Measurements from ENCODE around the gene TFAP2C.
"Not testable (repeated sequence)": the region's sequence is repeated elsewhere in the genome, so short reads cannot be mapped to it uniquely, and the experiment has no call there.

TFAP2C gene

DNA sequence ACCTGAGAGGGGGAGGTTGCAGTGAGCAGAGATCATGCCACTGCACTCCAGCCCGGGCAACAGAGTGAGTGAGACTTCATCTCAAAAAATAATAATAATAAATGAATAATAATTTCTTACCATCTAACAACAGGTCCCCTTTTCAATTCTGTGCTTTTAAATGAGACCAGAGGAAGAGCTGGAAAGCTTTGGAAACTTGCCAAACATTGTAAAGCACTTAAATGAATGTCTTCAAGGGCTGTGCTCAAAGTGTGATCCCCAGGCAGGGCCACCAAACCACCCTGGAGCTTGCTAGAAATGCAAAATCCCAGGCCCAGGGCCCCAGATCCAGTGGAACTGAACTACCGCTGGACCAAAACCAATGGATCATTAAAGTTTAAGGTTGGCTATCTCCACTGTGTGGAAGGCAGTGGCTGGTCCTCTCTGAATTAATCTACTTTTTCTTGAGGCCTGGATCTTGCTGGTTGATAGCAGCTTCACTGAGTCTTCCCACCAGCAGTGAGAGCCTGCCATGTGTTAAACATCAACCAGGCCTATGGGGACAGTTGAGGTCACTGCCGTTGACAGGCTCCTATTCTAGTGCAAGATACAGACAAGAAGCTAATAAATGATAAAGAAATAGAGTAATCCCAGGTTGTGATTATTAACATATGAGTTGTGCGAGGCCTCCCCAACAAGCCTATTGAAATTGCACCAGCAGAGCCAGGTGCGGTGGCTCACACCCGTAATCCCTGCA is 23.7 kb upstream of the TFAP2C start:
- peak; percentile 8 to 35 for DNase-seq
- TF ChIP-seq POLR2A (IDR thresholded peaks at IDR 0.05; ENCODE audit: low read length) (no peak), GATA1 (IDR thresholded peaks at IDR 0.05; ENCODE audit: low read depth, low read length) (no peak)

DNA sequence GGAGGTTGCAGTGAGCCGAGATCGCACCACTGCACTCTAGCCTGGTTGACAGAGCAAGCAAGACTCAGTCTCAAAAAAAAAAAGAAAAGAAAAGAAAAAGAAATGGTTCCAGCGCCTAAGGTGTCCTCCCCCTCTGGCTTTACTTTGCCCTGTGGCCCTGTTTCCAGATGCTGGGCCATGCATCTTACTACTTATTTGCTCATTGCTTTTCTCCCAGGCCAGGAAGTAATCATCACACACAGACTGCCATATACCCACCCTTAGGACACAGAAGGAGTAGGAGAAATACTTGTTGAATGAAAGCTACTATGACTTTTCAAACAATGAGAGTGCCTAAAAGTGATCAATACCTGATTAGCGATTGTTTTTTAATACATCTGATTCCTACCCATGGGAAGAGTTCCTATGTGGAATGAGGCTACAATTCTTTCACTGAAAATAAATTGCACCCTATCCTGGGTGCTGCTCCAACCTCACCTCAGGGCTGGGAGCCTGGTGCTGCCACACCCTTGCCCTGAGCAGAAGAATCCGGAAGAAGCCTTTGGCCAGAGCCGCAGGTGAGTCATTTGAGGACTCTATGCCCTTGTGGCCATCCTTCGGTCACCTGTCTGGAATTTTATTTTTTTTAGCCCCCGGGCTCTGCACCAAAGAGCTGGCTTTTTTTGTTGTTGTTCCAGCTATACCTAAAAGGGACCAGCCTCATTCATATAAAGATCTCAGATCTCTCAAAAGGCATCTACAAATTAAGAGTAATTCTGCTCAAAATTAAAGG is 22.7 kb upstream of the TFAP2C start:
- TF ChIP-seq GATA1 (IDR thresholded peaks at IDR 0.05; ENCODE audit: low read depth, low read length): no peak
- TF ChIP-seq POLR2A (IDR thresholded peaks at IDR 0.05; ENCODE audit: low read length): no peak
- DNase-seq: no peak

DNA sequence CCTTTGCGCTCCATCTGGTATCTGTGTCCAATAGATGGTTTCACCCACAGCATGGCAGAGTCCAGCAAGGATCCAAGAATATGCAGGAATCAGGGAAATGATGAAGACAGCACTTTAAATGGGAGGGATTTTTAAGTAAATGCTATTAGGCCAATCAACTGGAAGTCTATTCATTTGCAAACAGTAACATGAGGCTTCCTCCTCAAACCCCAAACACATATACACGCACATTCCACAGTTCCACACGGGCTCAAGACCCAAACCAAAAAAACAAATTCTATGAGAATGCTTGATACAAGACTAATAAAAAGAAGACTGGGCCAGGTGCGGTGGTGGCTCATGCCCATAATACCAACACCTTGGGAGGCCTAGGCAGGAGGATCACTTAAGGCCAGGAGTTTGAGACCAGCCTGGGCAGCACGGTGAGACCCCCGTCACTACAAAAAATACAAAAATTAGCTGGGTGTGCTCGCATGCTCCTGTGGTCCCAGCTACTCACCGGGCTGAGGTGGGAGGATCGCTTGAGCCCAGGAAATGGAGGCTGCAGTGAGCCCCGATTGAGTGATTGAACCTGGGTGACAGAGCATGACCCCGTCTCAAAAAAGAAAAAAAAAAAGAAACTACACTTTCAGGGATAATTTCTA is 21.9 kb upstream of the TFAP2C start:
- TF ChIP-seq POLR2A (IDR thresholded peaks at IDR 0.05; ENCODE audit: low read length) (no peak), GATA1 (IDR thresholded peaks at IDR 0.05; ENCODE audit: low read depth, low read length) (no peak)
- DNase-seq: no peak

DNA sequence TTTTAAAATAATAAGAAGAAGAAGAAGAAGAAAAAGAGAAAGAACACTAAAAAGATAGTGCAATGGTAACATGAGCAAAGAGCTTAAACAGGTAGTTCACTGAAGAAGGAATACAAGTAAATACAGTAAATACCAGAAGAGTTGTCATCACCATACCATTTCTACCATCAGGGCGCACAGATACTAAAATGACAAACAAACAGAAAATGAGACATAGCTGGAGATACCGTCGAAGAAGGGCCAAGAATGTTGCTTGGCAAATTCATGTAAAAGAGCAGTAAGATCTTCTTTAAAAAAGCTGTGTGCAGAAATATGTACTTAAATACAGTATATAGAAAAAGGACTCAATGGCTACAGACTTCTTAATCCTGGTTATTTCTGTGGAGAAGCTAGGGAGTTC is 20.7 kb upstream of the TFAP2C start:
- TF ChIP-seq POLR2A (IDR thresholded peaks at IDR 0.05; ENCODE audit: low read length) (no peak), GATA1 (IDR thresholded peaks at IDR 0.05; ENCODE audit: low read depth, low read length) (no peak)

DNA sequence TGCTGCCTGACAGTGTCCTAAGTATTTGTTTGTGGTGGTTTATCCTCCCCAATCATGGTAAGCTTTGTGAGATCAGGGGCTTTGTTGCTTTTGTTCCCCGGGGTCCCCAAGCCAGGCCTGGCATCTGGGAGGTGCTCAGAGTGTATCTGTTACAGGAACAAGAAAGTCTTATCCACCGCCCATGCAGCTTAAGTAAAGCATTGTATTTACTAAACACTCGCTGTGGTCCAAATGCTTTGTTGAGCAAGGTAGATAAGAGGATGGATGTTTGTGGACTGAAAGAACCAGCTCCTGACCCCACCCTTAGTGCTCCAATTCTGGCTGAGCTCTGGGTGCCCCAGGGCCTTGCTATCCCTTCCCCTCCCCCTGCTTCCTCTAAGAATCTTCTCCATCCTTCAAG is 19.8 kb upstream of the TFAP2C start:
- no peak for TF ChIP-seq POLR2A (IDR thresholded peaks at IDR 0.05; ENCODE audit: low read length)
- no peak for TF ChIP-seq GATA1 (IDR thresholded peaks at IDR 0.05; ENCODE audit: low read depth, low read length)
- DNase-seq: no peak

More for the DNA sequence above, 20.7 kb upstream of the TFAP2C start:
- no peak for DNase-seq

DNA sequence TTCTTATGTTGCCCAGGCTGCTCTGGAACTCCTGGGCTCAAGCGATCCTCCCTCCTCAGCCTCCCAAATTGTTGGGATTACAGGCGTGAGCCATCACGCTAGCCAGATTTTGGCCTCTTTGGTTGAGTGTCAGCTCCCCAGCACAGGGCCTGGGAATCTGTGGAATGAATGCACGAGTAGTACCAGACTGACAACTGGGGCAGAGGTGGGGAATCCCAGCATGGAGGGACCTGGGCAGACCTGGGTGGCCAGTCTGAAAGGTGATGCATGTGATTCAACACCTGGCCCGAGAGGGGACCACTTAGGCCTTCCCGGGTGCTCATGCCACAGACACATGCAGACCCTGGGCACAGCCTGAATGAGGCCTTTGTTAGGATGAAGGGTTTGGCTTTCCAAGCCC is 19.0 kb upstream of the TFAP2C start:
- TF ChIP-seq POLR2A (IDR thresholded peaks at IDR 0.05; ENCODE audit: low read length) (no peak), GATA1 (IDR thresholded peaks at IDR 0.05; ENCODE audit: low read depth, low read length) (no peak)
- no peak for DNase-seq

DNA sequence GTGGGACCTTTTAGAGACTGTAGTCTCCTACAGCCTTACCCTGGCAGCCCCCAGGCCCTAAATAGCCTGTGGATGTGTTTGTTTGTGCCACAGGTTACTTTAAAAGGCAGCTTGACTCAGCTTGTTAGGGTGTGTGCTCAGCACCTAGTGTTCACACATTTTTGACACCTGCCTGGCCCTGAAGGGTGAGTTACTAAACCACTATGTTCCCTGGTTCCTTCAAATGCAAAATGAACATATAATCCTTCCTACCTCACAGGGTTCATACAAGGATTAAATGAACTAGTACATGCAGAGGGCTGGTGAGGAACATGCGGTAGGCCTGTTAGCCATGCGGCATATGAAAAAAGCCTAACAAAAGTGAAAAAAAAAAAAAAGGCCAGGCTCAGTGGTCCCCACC is 14.9 kb upstream of the TFAP2C start:
- no peak for DNase-seq
- TF ChIP-seq GATA1 (IDR thresholded peaks at IDR 0.05; ENCODE audit: low read depth, low read length): no peak
- no peak for TF ChIP-seq POLR2A (IDR thresholded peaks at IDR 0.05; ENCODE audit: low read length)

DNA sequence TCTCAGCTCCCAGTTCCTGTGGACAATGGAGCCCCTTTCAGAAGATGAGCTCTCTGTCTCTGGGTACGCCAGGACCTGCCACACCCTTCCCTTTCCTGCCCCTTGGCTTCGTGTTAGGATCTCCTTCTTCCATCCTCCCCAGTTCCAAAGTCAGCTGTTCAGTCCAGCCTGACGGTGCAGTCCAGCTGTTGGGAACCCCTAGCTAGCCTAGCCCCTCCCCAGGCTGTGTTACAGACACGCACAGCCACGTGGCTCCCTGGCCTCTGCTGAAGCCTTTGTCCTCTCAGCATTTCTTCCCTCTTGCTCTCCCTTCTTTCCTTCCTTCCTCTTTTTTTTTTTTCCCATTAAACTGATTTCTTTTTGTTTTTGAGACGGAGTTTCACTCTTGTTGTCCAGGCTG is 12.4 kb upstream of the TFAP2C start:
- DNase-seq: no peak
- TF ChIP-seq GATA1 (IDR thresholded peaks at IDR 0.05; ENCODE audit: low read depth, low read length): no peak
- TF ChIP-seq POLR2A (IDR thresholded peaks at IDR 0.05; ENCODE audit: low read length): no peak

DNA sequence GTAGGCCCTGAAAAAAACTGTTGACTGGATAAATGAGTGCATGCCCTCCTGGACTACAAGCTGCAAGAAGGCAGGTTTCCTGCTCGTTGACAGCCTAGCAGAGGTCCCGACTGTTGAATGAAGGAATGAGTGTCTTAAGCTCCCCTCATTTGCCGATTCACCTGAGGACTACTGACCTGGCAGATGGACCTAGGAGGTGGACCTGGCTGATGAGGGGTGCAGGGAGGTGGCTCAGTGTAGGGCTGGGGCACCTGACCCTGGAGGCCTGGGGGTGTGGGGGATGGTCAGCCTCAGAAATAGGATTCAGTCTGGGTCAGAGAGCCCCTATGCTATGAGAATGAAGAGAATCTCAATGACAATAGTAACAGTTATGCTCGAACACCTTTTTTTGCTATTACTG is 11.6 kb upstream of the TFAP2C start:
- no peak for TF ChIP-seq GATA1 (IDR thresholded peaks at IDR 0.05; ENCODE audit: low read depth, low read length)
- TF ChIP-seq POLR2A (IDR thresholded peaks at IDR 0.05; ENCODE audit: low read length): no peak
- no peak for DNase-seq

DNA sequence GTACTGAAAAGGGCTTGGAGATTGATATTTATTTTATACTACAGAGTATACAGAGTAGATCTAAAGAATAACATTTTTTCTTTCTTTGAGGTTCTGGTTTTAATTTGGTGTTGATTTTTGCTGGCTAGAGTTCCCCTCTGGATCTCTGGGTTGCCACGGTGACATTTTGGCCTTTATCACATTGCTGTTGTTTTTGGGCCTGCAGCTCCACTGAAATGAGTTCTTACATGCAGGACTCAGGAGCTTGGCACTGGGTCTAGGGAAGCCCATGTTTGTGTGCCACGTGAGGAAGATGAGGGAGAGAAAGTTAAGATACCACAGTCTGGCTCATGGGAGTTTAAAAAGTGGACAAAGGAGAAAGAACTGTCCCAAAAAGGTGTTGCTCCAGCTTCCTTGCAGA is 7.4 kb upstream of the TFAP2C start:
- DNase-seq: no peak
- no peak for TF ChIP-seq POLR2A (IDR thresholded peaks at IDR 0.05; ENCODE audit: low read length)
- no peak for TF ChIP-seq GATA1 (IDR thresholded peaks at IDR 0.05; ENCODE audit: low read depth, low read length)

DNA sequence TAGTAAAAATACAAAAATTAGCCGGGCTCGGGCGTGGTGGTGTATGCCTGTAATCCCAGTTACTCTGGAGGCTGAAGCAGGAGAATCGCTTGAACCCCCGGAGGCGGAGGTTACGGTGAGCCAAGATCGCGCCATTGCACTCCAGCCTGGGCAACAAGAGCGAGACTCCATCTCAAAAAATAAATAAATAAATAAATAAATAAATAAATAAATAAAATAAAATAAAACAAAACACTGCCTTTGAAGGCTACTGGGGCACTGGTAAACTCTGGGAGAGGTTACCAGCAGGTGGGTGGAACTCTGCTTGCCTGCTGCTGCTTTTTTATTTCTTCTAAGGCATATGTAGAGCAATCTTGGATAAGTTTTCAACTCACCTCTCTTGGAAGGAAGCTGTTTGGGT is 5.2 kb upstream of the TFAP2C start:
- DNase-seq: not testable (repeated sequence)

DNA sequence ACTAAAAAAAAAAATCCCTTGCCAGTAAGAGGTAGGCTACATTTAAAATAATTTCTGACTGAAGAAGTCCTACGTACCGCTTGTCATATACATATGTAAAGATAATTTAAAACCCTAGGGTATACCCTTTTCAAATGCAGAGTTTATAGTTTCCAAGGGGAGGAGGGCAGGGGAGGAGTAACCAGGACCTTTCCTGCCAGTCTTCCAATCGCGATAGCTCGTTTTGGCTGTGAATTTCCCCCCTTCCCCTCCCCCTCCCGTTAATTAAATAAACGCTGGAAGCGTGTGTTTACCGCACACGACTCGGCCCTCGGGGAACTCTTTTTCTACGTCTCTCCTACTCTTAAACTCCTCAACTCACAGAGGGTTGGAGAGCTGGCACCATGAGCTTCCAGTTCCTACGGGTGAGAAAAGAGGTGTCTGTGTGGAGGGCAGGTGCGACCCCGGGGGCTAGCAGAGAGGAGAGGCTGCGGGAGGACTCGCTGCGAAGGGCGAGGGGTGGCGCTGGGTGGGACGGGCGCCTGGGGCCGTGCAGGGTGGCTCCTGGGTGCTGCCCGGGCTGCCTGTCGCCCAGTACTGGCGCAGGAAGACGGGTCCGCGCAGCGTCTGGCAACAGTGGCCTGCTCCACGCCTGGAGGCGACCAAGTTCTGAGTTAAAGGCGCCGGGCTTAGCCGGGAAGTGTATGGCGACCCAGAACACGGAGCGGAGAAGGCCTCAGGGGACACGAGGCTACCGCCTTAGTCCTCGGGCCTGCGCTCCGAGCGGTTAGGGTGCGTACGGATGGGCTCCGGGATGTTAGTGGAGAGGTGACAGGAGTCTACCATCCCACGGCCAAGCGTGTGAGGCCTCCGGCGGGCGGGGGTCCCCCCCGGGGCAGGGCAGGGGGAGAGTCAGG is 4.1 kb upstream of the TFAP2C start:
- DNase-seq: no peak
- TF ChIP-seq POLR2A (IDR thresholded peaks at IDR 0.05; ENCODE audit: low read length) (no peak), GATA1 (IDR thresholded peaks at IDR 0.05; ENCODE audit: low read depth, low read length) (no peak)

DNA sequence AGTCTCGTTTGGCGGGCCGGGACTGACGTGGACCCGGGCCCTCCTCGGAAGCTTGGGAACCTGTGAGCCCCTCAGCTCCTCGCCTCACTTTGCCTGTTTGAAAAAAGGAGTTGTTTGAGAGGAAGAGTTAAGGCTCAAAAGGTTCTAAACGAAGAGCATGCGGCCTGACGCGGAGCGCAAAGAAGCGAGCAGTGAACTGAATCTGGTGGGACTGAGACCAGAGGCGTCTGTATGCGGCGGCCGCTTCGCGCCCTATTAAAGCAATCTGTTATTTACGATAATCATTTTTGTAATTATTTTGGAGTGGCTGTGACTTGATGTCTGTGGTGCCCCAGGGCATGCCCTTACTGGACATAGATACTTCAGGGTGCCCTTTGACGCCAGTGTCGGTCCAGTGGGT is 3.3 kb upstream of the TFAP2C start:
- no peak for DNase-seq
- TF ChIP-seq POLR2A (IDR thresholded peaks at IDR 0.05; ENCODE audit: low read length) (no peak), GATA1 (IDR thresholded peaks at IDR 0.05; ENCODE audit: low read depth, low read length) (no peak)
